Measurements from ENCODE around the gene OR56B1.

DNA sequence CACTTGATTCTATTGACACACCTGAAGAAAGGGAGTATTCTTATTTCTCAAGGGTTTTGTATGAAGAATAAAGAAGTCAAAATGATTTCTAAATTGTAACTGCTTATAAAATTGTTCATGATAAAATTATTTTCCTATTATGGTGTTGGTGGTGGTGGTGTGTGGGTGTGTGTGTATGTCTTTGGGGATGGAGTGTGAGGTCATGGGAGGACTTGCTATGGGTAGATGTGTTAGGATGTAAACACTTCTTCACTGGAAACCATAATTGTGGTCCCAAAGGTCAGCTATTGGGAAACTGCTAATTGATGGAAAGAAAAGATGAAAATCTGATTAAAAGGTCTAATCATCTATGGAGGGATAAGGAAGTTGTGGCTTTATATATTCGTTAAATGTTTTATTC is 41.6 kb upstream of the OR56B1 start:
- TF ChIP-seq EZH2phosphoT487 (IDR thresholded peaks at IDR 0.05) (no peak), EZH2 (IDR thresholded peaks at IDR 0.05) (no peak), CTCF (IDR thresholded peaks at IDR 0.05) (no peak)

Data from neural progenitor cell (in vitro differentiated cells).